ENCODE results near the gene CNPY1.

CNPY1 gene

DNA sequence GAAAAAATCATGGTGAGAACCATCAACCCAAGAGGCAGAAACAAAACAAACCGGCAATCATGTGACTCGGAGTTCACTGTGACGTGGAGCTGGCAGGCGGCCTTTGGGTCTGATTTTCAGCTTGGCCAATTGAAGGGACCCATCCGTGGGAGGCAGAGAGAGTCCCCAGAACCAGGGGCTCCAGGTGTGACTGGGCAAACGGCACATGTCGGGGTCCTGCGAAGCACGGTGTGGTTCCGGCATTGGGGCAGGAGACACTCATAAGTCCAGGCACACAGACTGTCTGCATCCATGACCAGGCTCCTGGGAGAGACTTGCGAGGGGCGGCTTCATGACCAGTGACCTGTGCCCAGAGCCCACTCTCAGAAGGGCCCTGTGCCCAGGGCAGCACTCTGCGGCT lies 12.6 kb upstream of the CNPY1 start:
- no peak for DNase-seq (ENCODE audit: low read depth in 2 of 2)

DNA sequence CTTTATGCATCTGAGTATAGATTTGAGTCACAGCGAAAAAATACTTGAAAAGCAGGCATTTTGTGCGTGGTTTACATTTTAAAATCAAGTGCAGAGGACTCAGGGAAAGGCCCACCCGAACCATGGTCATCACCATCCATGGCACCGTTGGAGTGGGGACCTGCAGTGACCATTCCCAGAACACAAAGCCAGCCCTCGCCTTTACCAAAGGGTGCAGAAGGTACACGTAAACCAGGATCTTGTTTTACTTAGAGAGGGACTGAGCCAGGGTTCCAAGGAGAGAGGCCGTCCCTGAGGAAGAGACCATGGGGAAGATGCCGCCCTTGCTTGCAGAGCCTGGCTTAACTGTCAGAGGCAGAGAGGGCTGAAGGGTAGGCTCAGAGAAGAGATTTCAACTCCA lies 12.0 kb upstream of the CNPY1 start:
- DNase-seq (ENCODE audit: low read depth in 2 of 2) = no peak

DNA sequence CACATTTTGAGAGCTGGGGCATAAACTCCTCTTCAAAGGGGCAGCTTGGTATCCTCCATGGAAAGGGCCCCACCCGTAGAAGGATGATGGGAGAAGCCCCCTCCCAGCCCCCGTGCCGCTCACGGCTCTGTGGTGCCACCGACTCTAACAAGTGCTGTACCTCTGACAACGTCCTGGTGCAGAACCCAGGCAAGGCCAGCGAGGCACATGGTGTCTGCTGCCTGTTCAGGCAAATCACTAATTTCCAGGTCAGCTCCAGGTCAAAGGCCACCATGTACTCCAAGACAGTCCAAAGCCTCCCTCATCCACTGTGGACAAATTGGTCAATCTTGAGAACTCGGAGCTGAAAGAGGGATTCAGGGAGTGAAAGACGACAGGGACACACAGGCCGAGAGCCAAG lies 11.4 kb upstream of the CNPY1 start:
- no peak for DNase-seq (ENCODE audit: low read depth in 2 of 2)

DNA sequence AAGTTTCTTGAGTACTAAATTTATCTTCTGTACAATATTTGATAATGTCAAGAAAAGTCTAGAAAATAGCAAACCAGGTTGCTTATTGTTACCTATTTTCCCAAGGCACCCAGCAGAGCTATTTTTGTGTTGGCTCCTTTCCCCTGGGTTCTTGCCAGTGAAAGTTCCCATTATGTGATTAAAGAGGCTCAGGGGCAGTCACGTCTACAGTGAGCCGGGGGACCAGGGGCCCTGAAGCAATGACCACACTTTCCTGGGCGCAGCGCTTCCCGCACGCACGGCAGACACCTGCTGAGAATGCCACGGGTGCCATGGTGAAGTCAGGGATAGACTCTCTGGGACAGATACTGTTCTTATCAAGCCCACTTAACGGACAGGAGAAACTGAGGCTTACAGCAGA lies 10.4 kb upstream of the CNPY1 start:
- no peak for DNase-seq (ENCODE audit: low read depth in 2 of 2)

DNA sequence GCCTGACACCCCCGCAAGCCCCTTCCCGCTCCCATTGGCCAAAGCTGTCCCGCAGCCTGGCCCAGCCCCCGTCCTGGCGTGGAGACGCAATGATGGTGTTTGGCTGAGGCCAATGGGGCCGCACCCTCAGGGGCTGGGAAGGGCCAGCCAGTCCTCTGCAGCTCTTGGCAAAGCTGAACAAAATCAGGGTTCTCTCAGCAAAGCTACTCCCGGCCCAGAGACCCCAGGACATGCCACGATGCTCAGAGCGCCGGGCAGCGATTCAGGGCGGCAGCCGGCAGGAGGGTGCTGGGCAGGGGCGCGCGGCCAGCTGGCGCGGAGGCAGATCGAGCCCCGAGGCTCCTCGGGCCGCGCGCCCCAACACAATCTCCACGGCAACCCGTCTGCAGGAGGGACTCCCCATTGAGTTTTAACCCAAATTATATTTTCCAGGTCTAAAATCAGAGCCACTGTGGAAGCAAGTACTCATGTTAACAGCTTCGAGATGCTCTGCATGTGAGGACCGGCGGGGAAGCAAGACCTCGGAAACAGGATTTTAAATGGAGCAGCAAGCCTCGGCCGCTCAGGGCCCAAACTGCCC lies 8.8 kb upstream of the CNPY1 start:
- no peak for DNase-seq (ENCODE audit: low read depth in 2 of 2)

DNA sequence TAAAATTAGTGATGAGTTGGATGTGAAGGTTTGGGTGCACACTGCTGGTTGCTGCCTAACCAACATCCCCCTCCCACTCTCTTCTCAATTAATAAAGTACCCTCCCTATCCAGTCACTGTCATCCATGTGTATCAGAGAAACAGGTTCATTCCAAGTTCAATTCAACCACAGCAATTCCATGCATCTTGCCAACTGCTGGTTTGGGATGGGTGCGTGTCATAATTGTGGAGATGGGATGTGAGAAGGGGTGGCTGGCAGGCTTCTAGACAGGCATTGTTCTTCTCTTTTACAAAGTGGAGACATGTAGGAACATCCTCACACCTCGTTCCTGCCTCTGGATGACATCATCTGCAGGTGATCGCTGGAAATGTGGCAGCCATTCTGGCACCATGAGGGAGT lies 7.5 kb upstream of the CNPY1 start:
- no peak for DNase-seq (ENCODE audit: low read depth in 2 of 2)

DNA sequence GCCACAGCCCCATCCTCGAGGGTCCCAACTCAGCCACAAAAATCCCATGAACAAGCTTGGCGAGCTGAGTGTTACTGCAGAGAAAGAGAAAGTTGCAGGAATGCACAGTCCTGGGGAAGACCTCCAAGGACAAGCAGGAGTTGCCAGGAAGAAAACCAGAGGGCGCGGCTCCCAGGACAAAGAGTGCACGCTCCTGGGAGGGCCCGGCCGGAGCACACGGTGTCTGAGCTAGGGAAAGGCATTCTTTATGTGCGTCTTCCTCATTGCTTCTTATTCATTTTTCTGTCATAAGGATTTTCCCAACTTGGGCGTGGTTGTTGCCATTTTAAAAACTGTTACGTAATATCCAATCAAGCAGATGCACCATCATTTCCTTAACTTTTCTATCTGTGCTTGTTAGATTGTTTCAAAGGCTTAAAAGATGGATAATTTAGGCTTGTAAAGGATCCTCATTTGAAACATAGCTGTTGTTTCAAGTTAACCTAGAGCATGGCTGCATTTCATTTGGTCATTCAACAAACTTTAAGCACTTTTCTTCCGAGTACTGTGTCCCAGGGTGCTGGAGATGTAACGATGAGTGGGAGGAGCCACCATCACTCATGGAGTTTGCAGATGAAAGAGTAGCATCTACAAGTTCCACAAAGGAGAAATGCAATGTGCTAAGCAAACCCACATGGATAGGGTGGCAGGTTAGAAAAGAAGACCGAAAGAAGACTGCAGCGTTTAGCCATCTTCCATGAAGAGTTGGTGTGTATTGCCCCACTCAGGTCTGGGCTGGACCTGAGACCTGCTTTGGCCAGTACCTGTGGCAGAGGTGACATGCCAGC lies 5.6 kb upstream of the CNPY1 start:
- DNase-seq (ENCODE audit: low read depth in 2 of 2) = no peak

DNA sequence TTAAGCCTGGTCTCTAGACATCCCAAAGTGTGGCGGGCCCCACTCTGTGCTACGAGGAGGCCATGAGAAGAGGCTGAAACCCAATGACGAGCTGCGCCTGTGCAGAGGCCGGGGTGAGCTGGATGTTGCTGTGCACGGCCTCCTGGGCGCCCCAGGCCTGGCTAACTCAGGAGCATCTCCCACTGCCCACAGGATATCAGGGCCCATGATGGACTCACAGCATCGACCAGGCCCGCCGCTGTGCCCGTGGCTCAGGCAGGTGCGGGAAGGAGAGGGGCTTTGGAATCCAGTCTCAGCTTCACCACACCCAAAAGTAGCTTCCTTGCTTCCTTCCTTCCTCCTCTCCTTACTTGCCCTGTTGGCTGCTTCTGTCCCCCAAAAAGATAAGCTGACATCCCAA lies 4.6 kb upstream of the CNPY1 start:
- no peak for DNase-seq (ENCODE audit: low read depth in 2 of 2)

DNA sequence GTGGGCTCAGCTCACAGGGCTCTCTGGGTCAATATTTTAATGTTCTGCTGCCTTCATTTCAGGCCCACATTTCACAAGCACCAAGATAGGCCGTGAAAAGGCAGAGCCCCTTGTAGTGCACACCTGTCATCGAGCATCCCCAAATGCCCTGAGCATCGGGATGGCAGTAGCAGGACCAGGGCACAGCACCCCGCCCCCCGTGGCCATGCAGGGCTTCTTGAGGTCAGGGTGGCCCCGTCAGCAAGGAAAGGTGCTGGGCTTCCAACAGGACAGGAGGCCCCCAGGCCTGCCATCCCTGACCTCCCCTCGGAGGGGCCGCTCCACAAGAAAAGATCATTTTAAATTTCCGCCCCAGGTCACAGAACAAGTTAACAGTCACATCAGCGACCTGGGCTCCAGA lies 2.9 kb upstream of the CNPY1 start:
- no peak for DNase-seq (ENCODE audit: low read depth in 2 of 2)

DNA sequence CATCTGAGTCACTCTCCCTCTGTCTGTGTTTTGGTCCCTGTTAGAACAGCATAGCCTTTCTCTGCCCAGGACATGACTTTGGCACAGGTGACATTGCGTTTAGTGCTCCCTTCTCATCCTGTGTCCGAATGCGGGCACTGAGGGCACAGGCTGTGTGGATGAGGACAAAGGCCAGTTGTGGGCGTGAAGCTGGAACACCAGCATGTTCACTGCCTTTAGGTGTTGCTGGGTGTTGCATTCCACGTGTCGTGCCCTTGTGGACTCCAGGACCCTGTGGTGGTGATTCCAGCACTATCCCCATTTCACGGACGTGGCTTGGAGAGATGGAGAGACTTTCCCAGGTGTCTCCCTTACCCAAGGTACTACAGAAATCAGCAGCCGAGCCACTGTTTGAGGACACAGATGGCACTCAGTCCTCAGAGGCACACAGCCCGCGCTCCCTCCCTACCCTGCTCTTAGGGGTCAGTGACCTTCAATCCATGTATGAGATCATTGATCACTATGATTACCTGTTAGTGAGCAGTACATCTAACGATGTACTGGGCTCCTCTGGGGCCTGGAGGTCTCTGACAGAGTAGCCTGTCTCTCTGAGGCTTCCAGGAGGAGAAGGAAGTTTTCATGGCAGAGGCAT lies 917 bp upstream of the CNPY1 start:
- no peak for DNase-seq (ENCODE audit: low read depth in 2 of 2)

DNA sequence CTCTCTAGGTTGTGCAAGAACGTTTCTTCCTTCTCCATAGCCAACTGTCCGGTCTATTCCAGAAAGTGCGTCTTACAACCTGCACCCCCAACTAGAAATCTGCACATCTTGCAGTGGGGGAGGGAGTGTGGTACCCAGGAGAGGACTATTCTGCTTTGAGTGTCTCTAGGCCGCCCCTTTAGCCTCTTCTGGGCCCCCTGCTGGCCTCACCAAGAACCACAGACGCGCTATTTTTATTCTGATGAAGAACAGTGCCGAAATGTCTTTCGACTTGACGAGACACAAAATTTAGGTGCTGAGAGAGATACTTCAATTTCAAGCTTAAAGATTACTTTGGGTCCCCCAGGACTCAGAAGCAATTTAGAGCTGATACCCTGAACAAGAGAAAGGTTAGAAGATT lies 1.0 kb downstream of the CNPY1 start:
- no peak for DNase-seq (ENCODE audit: low read depth in 2 of 2)

DNA sequence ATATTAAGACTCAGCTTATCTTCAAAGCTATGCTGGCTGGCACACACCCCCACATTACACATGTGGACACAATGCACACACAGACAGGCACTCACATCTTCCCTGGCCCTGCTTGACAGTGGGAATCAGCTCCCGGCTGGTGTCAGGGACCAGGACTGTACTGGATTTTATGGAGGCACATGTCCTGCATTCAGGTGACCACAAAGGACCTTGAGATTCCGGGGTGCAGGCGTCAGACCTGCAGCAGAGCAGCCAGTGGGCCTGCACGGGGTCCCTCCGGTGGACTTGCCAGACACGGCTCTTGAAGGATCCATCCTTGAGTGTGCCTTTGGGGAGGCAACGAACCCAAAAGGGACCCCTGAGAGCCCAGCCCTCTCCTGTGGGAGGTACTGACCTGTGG lies 1.9 kb downstream of the CNPY1 start:
- DNase-seq (ENCODE audit: low read depth in 2 of 2) = no peak

DNA sequence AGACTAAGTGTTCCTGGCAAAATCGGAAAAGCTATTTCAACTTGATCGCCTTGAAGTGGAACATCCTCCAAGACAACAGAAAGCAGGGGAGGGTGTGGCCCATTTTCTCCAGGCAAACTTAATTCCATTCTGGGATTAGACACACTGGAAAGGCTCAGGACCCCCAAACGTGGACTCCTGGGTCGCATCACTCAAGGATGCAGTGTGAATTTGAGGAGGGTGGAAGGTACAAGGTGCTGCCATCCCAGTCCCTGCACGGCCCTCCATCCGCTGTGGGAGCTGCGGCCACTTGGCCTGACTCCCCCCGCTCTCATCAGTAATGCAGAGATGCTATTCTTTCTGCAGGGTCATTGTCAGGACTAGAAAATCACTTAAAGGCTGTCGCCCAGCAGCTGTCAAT lies 2.4 kb downstream of the CNPY1 start:
- no peak for DNase-seq (ENCODE audit: low read depth in 2 of 2)

DNA sequence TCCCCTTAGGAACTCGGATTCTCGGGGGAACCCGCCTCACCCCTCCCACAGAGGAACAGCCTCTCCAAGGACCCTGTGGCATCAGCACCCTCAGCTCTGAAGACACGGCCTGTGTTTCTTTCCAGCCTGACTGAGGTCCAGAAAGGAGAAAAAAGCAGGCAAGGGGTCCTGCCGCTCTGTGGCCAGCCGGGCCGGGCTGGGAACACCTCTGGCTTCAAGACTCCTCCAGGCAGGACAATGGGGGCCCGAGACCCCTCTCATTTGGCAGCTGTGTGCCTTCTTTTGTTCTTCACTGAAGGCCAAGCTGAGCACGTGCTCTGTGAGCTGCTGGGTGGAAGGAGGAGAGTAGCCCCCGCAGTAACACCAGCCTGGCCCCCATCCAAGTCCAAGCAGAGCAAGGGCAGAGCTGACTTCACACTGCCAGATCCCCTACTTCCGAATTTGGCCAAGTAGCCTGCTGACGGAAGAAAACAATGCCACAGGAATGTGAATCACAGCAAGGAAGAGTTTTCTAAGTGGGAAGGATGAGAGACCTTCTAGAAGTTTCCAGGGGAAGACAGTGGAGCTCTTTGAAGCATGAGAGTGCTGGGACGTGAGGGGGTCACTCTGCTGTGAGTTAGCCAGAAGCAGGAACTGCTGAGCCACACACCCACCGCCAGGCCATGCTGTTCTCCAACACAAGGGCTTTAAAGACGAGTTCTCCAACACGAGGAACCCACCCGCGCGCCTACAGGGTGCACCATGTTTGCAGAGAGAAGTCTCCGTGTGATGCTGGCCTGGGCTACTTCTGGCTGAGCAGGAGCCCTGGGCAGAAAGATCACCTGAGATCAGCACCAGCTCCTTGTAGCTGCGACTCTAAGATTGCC lies 3.1 kb downstream of the CNPY1 start:
- no peak for DNase-seq (ENCODE audit: low read depth in 2 of 2)

DNA sequence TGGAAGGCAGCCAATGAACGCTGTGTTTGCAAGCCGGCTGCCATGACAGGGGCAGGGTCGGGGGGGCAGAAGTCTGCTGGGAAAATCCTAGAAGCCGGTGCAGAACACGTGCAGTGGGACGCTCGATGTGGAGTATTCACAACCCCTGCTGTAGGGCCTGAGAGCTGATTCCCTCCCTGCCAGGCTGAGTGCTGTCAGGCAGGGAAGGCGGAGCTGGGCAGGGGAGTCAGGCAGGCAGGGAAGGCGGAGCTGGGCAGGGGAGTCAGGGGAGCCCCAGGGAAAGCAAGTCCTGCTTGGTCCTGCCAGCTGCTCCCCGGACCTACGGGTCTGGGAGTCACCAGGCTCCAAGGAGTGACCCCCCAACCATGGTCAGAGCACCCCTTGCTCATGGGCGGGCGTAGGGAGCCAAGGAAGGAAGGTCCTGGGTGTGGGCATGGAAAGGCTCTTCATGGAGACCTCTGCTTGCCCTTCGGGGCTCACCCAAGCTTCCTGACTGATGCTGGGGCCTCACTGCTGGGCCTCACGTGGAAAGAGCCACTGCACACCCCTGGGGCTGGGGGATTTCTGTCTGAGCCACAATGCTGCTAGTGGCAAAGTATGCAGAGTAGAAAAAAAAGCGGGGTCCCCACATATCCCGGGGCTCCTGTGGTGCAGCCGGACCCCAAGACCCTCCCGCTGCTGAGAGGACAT lies 4.2 kb downstream of the CNPY1 start:
- DNase-seq (ENCODE audit: low read depth in 2 of 2) = no peak

DNA sequence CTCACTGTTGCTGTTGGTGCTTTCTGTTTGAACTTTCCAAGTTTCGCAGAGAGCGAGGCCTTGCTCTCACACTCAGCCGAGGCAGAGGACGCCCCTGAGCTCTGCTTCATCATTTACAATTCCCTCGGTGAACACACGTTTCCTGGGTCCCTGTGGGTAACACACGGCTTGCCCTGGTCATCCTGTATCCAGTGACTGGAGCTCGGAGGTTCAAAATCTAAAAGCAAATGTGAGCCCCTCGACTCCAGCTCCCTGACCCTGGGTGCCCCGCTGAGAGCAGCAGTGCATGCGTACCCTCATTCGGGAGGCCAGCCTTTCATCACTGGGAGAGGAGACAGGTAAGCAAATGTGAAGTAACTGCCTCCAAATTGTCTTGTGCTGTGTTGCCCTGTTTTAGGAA lies 5.8 kb downstream of the CNPY1 start:
- DNase-seq (ENCODE audit: low read depth in 2 of 2) = no peak

DNA sequence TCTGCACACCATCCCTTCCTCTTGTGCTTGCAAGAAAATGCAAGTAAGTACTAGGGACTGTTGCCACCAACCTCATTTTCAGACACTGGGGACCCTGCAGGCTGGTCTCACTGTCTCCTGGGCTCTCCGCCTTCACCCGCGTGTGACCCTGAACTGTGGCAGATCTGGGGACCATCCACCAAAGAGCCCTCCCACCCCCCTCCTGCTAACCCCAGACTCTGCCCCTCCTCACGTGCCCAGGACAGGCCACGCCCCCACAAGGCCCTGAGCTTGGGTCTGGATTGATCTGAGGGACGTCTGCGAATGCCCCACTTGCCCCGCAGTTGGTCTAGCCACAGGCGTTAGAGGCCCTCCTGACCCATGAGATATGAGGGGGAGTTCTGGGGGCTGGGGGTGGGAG lies 8.1 kb downstream of the CNPY1 start:
- DNase-seq (ENCODE audit: low read depth in 2 of 2) = no peak

DNA sequence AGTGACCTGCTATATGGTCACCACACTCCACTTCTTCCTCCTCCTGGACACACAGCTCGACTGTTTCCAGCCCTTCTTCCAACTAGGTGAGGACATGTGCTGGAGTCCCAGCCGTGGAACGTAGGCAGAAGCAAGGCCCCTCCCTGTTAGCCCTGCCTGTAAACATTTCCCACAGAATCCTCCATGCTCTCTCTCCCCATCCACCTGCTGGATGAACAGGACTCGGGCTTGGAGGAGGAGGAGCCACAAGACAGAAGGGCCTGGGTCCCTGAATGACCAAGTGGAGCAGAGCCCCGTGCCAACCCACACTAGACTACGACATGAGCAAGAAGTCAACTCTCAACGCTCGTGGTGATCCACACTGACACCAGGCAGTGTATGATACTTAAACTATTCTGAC lies 9.9 kb downstream of the CNPY1 start:
- DNase-seq (ENCODE audit: low read depth in 2 of 2) = no peak

DNA sequence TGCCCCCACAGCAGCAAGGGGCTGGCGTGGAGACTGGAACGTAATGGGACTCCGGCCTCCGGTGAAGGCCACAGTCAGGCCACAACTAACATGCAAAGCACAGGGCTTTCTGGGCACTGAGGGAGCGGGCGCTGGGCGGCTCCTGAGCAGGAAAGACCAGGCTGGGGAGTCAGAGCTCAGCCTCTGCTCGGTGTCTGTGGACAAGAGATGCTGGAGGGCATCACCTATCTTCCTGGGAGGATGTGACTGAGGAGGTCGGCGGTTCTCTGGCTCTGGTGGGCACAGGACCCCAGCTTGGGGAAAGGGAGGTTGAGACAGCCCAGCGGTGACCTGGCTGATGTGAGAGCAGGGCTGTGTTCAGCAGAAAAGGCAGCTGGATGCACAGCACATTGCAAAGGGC lies 11.7 kb downstream of the CNPY1 start:
- DNase-seq (ENCODE audit: low read depth in 2 of 2) = no peak

DNA sequence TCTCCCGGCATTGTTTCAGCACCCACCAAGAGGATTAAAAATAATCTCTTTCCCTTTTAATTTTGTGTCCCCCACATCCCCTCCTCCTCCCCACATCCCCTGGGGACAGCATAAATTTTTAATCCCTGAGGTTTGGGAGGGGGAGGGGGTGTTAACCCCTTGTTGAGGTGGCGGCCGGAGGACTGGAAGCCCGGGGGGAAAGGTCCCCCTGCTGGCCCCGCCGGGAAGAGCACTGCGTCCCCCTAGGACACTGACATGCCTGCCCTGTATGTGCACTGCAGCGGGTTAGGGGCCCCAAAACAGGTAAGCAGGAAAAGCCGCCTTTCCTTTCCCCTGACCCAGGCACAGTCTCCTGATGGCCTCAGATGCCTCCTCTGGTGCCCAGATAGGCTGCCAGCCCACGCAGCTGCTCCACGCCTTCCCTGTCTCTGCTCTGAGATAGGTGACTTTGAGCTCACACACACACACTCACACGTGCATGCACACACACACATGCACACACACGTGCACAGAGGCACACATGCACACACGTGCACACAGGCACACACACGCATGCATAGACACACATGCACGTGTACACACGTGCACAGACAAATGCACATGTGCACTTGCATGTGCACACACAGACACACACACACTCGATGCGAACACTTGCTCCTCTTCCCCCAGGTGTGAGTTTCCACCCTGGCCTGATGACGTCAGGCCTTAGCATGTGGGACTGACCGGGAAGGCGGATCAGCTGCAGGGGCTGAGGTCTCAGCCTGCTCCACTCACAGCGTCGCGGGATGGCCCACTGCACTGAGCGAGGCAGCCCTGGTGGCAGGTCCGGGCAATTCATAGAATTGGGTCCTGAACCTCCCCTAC lies 12.3 kb downstream of the CNPY1 start:
- no peak for DNase-seq (ENCODE audit: low read depth in 2 of 2)

All from stimulated activated CD8-positive, alpha-beta memory T cell treated with anti-CD3 and anti-CD28 coated beads, Interleukin-7, amount 100 ng/mL, for 4 hours (primary cell).